ENCODE data around the gene SPOCK2. TPM values are rescaled to one million over a fixed set of nuclear protein-coding genes. Genes with fewer than 3 reads are reported as not detected.

The SPOCK2 gene
- total RNA-seq, 3 donors from 2014 or later: 3.9 to 4.5 (median 4.1) TPM

DNA sequence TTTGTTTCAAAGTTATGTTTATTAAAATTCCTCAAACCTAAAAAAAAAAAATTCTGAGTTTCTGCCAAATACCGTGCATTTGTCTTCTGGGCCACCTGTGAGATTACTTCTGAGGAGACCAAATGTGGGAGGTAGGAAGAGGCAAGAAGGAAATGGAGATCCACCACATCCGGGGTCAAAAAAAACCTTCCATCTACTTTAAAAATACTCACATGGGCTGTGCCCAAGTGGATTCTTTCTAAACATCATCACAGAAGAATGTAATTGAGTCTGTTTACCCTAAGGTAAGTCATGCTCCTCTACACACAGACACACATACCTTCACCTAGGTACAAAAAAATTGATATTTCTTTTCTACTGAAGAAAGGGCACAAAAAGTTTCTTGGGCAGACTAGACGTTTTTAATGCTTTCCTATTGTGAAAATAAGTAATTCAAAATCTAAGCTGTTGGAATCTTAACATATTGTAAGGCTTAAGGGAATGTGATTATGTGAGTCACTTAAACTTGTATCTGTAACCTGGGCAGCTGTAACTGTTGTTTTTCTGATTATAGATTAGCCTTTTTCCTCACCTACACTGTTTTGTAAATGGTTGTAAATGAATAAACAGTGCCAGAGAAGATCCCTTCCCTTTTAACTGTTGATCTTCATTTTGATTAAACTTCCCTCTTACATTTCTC lies 19.1 kb upstream of the SPOCK2 start:
- no peaks in the 10 kb centered on the region for H3K4me1 ChIP-seq
- TF ChIP-seq, protein P1, sequence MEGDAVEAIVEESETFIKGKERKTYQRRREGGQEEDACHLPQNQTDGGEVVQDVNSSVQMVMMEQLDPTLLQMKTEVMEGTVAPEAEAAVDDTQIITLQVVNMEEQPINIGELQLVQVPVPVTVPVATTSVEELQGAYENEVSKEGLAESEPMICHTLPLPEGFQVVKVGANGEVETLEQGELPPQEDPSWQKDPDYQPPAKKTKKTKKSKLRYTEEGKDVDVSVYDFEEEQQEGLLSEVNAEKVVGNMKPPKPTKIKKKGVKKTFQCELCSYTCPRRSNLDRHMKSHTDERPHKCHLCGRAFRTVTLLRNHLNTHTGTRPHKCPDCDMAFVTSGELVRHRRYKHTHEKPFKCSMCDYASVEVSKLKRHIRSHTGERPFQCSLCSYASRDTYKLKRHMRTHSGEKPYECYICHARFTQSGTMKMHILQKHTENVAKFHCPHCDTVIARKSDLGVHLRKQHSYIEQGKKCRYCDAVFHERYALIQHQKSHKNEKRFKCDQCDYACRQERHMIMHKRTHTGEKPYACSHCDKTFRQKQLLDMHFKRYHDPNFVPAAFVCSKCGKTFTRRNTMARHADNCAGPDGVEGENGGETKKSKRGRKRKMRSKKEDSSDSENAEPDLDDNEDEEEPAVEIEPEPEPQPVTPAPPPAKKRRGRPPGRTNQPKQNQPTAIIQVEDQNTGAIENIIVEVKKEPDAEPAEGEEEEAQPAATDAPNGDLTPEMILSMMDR (IDR thresholded peaks at IDR 0.05): no peak
- TF ChIP-seq POLR2AphosphoS5 (IDR thresholded peaks at IDR 0.05) (no peak), POLR2A (IDR thresholded peaks at IDR 0.05) (no peak)
- H3K27ac ChIP-seq: no peak overlapping the region
- H3K27me3 ChIP-seq: no peaks in the 10 kb centered on the region
- H3K36me3 ChIP-seq: no peaks in the 10 kb centered on the region
- H3K9me3 ChIP-seq: no peaks in the 10 kb centered on the region
- H3K4me3 ChIP-seq: no peak overlapping the region
- no peak for DNase-seq (ENCODE audit: low spot score in 2 of 2)
- intact Hi-C loops (cut with DNase I; ENCODE audit: low total_unique reads): no loop called here

DNA sequence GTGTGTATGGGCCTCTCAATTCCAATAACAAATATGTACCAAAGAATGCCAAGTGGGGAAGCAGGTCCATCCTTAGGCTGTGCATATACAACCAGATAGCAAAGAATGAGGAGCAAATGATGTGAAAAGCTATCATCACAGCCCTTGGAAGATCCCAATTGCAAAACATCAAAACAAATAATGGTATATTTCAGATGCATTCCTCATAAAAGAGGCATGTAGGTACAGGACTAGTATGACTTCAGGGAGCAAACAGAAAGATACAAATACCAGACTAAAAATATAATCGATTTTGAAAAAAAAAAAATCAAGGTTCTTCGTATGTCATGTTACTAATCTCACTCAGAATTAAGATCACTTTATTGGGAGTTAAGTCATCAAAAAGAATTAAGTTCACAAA lies 18.5 kb upstream of the SPOCK2 start:
- Histone ChIP-seq H3K27ac (no peak overlapping the region), H3K27me3 (no peaks in the 10 kb centered on the region), H3K4me1 (no peaks in the 10 kb centered on the region), H3K4me3 (no peak overlapping the region), H3K36me3 (no peaks in the 10 kb centered on the region), H3K9me3 (no peaks in the 10 kb centered on the region)
- no peak for DNase-seq (ENCODE audit: low spot score in 2 of 2)
- intact Hi-C loops (cut with DNase I; ENCODE audit: low total_unique reads): no loop called here
- TF ChIP-seq, protein P1 (IDR thresholded peaks at IDR 0.05): no peak
- TF ChIP-seq POLR2AphosphoS5 (IDR thresholded peaks at IDR 0.05): no peak
- no peak for TF ChIP-seq POLR2A (IDR thresholded peaks at IDR 0.05)

DNA sequence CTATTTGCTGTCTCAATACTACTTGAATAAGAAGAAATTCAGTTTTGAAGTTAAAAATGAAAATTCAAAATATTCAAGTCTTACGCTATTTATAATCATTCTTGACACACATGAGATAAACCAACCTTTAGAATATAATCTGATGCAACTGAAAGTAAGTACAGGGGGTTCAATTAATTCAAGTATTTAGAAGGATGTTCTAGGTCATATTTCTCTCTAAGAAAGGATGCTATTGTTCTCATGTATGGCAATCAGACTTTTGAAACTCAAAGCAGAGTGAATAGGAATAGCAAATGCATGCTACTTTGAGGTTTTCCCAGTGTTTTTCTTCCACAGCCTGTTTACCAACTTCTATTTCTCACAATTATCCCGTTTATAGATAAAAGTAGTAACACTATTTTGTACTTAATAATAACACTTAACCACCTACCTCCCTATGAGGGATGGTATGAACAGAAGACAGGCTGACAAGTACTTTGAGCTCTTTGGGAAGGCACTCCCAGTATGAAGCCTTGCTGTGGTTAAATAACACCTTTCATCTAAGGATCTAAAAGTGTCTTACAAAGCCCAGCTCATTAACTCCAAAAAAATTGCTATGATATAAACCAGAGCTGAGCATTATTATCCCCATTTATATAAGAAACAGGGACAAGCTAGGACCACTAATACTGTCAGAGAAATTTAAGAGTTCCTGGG lies 18.0 kb upstream of the SPOCK2 start:
- Histone ChIP-seq H3K9me3 (no peaks in the 10 kb centered on the region), H3K36me3 (no peaks in the 10 kb centered on the region), H3K27me3 (no peaks in the 10 kb centered on the region), H3K4me1 (no peaks in the 10 kb centered on the region), H3K27ac (no peak overlapping the region), H3K4me3 (no peak overlapping the region)
- TF ChIP-seq POLR2A (IDR thresholded peaks at IDR 0.05) (no peak), POLR2AphosphoS5 (IDR thresholded peaks at IDR 0.05) (no peak)
- TF ChIP-seq, protein P1 (IDR thresholded peaks at IDR 0.05): no peak
- intact Hi-C loops (cut with DNase I; ENCODE audit: low total_unique reads): no loop called here
- no peak for DNase-seq (ENCODE audit: low spot score in 2 of 2)

DNA sequence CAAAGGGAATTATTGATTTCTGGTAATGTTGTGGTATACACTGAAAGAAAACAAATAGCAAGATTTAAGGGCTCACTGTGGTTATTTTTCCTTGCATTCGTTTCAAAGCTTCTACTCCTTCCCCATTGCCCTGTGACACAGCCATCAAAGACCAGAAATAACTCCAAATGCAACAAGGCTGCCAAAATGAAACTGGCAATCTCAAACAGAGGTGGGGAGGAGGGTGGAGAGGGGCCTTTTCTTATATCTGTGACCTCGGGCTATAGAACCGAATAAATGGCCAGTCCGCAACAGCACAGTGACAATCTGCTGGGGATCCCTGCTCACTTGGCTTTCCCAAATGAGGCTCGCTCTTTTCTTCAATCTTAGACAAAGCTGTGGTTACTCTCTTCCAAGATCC lies 17.4 kb upstream of the SPOCK2 start:
- H3K27ac ChIP-seq: no peak overlapping the region
- H3K4me3 ChIP-seq: no peak overlapping the region
- no peak for DNase-seq (ENCODE audit: low spot score in 2 of 2)
- no peak for TF ChIP-seq POLR2AphosphoS5 (IDR thresholded peaks at IDR 0.05)
- no peaks in the 10 kb centered on the region for H3K36me3 ChIP-seq
- no peaks in the 10 kb centered on the region for H3K9me3 ChIP-seq
- intact Hi-C loops (cut with DNase I; ENCODE audit: low total_unique reads): no loop called here
- no peaks in the 10 kb centered on the region for H3K27me3 ChIP-seq
- no peaks in the 10 kb centered on the region for H3K4me1 ChIP-seq

DNA sequence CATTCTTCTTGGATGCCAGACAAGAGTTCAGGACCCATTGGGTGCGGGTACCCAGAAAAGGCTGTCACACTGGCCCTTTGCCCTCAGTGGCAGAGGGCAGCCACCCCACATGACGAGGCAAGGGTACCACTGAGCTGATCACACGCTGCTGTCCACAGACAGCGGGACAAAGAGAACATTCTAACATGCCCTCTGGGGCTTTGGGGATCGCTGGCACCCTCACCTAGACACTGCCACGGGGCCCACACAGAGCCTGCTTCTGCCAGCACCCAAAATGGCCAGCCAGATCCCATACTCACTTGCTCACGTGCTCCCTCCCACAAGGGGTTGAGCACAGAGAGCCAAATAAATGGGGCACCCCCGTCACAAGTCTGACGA lies 16.7 kb upstream of the SPOCK2 start:
- Histone ChIP-seq H3K36me3 (no peaks in the 10 kb centered on the region), H3K4me3 (no peak overlapping the region), H3K9me3 (no peaks in the 10 kb centered on the region), H3K27ac (peak overlapping the region; percentile 53 to 76), H3K4me1 (no peaks in the 10 kb centered on the region), H3K27me3 (no peaks in the 10 kb centered on the region)
- no peak for TF ChIP-seq POLR2A (IDR thresholded peaks at IDR 0.05)
- TF ChIP-seq, protein P1 (IDR thresholded peaks at IDR 0.05): no peak
- no peak for TF ChIP-seq POLR2AphosphoS5 (IDR thresholded peaks at IDR 0.05)
- no peak for DNase-seq (ENCODE audit: low spot score in 2 of 2)
- intact Hi-C loops (cut with DNase I; ENCODE audit: low total_unique reads): no loop called here
